ENCODE data around the gene ZNF230. TPM values are rescaled to one million over a fixed set of nuclear protein-coding genes. Genes with fewer than 3 reads are reported as not detected.

Gene ZNF230
- total and polyA plus RNA-seq, 4 donors, result 1.7 to 7.3 (median 4.9) TPM

GRCh38 chr19:44061038-44061437, 58.3 kb downstream of the ZNF230 start:
- DNase-seq (no peak), ATAC-seq (ENCODE audit: insufficient read depth, low FRiP score) (no peak)
- H3K9me3 ChIP-seq (ENCODE audit: control insufficient read depth in 4 of 4, insufficient read depth in 3 of 4, low read length in 3 of 4), result peaks cover 4 to 36% (median 11%) of the 10 kb centered on the region in 4 donors
- 91 to 97% methylated on average over 1 of the region's 1 CpG for WGBS, 2 donors
- H3K36me3 ChIP-seq (ENCODE audit: control insufficient read depth in 4 of 4, insufficient read depth in 4 of 4, low read length in 4 of 4), result peaks cover 31 to 77% (median 57%) of the 10 kb centered on the region in 4 donors
- H3K4me1 ChIP-seq (ENCODE audit: control insufficient read depth in 5 of 5, insufficient read depth in 5 of 5, low read length in 5 of 5), result no peaks in the 10 kb centered on the region
- no peak overlapping the region for H3K9ac ChIP-seq (ENCODE audit: insufficient read depth in 1 of 2, low read length in 2 of 2)
- no peak overlapping the region for H3K27ac ChIP-seq (ENCODE audit: low read depth in 1 of 2, low read length in 1 of 2)
- H3K27me3 ChIP-seq (ENCODE audit: control insufficient read depth in 3 of 3, insufficient read depth in 3 of 3, low read length in 2 of 3), result no peaks in the 10 kb centered on the region
- TF ChIP-seq CTCF (IDR thresholded peaks at IDR 0.05; ENCODE audit: control extremely low read depth, extremely low read depth), result no peak
- H3K4me3 ChIP-seq, result no peak overlapping the region

Small RNAs within 50 kb of the gene (small RNA-seq; reads per million reads assigned to genes)
- not detected for gene AC006213.5 (ENCODE audit: low replicate concordance)

Other genes with a start within 250 kb of the ZNF230 start
- 10 to 100 TPM; 23.5 to 55.9 TPM for gene SMG9, start 248.0 kb upstream of the ZNF230 start, total RNA-seq
- gene SMG9, start 248.0 kb upstream of the ZNF230 start, polyA plus RNA-seq, result 10 to 100 TPM; 29.0 to 30.2 TPM
- gene KCNN4, start 222.0 kb upstream of the ZNF230 start, total RNA-seq, result 10 to 100 TPM in 1 of 2 donors, 1 to 10 TPM in 1; 2.4 to 13.5 TPM
- gene KCNN4, start 222.0 kb upstream of the ZNF230 start, polyA plus RNA-seq, result 10 to 100 TPM; 11.9 to 31.7 TPM
- 1 to 10 TPM in 1 of 2 donors, under 1 TPM in 1; 0.51 to 8.1 TPM for gene LYPD5, start 200.5 kb upstream of the ZNF230 start, total RNA-seq
- 1 to 10 TPM; 2.4 to 3.3 TPM for gene LYPD5, start 200.5 kb upstream of the ZNF230 start, polyA plus RNA-seq
- 10 to 100 TPM in 1 of 2 donors, 1 to 10 TPM in 1; 6.1 to 34.2 TPM for gene ZNF283, start 175.6 kb upstream of the ZNF230 start, total RNA-seq
- 1 to 10 TPM; 1.6 to 2.5 TPM for gene ZNF283, start 175.6 kb upstream of the ZNF230 start, polyA plus RNA-seq
- gene ZNF404, start 119.0 kb upstream of the ZNF230 start, total RNA-seq, result 1 to 10 TPM; 1.1 to 2.8 TPM
- 1 to 10 TPM in 1 of 2 donors, under 1 TPM in 1; 0.80 to 2.9 TPM for gene ZNF404, start 119.0 kb upstream of the ZNF230 start, polyA plus RNA-seq
- gene ZNF45, start 67.7 kb upstream of the ZNF230 start, total RNA-seq, result 10 to 100 TPM in 1 of 2 donors, 1 to 10 TPM in 1; 9.9 to 20.6 TPM
- 1 to 10 TPM; 2.8 to 6.2 TPM for gene ZNF45, start 67.7 kb upstream of the ZNF230 start, polyA plus RNA-seq
- 10 to 100 TPM in 1 of 2 donors, 1 to 10 TPM in 1; 2.6 to 13.1 TPM for gene ZNF221, start 51.7 kb upstream of the ZNF230 start, total RNA-seq
- gene ZNF221, start 51.7 kb upstream of the ZNF230 start, polyA plus RNA-seq, result under 1 TPM; 0.71 to 0.81 TPM
- 1 to 10 TPM; 4.7 to 7.8 TPM for gene ZNF155, start 18.8 kb upstream of the ZNF230 start, total RNA-seq
- 1 to 10 TPM; 4.4 to 4.7 TPM for gene ZNF155, start 18.8 kb upstream of the ZNF230 start, polyA plus RNA-seq
- 1 to 10 TPM; 3.4 to 5.9 TPM for gene ZNF222, start 22.4 kb downstream of the ZNF230 start, total RNA-seq
- 1 to 10 TPM; 2.5 to 4.6 TPM for gene ZNF222, start 22.4 kb downstream of the ZNF230 start, polyA plus RNA-seq
- 1 to 10 TPM; 5.6 to 9.6 TPM for gene ZNF223, start 49.1 kb downstream of the ZNF230 start, total RNA-seq
- 1 to 10 TPM; 2.8 to 3.9 TPM for gene ZNF223, start 49.1 kb downstream of the ZNF230 start, polyA plus RNA-seq
- gene ZNF284, start 69.2 kb downstream of the ZNF230 start, total RNA-seq, result 1 to 10 TPM; 2.1 to 4.1 TPM
- 1 to 10 TPM in 1 of 2 donors, under 1 TPM in 1; 0.62 to 1.0 TPM for gene ZNF284, start 69.2 kb downstream of the ZNF230 start, polyA plus RNA-seq
- 10 to 100 TPM; 19.8 to 63.7 TPM for gene ZNF224, start 91.4 kb downstream of the ZNF230 start, total RNA-seq
- gene ZNF224, start 91.4 kb downstream of the ZNF230 start, polyA plus RNA-seq, result 10 to 100 TPM; 11.2 to 18.7 TPM
- 1 to 10 TPM; 3.6 to 9.8 TPM for gene ZNF225, start 110.4 kb downstream of the ZNF230 start, total RNA-seq
- 1 to 10 TPM; 1.4 TPM for gene ZNF225, start 110.4 kb downstream of the ZNF230 start, polyA plus RNA-seq
- gene ZNF234, start 138.6 kb downstream of the ZNF230 start, total RNA-seq, result 10 to 100 TPM in 1 of 2 donors, 1 to 10 TPM in 1; 9.7 to 16.2 TPM
- 1 to 10 TPM; 2.6 to 3.2 TPM for gene ZNF234, start 138.6 kb downstream of the ZNF230 start, polyA plus RNA-seq
- 10 to 100 TPM; 18.4 to 34.4 TPM for gene ZNF226, start 162.1 kb downstream of the ZNF230 start, total RNA-seq
- 10 to 100 TPM; 11.4 to 12.3 TPM for gene ZNF226, start 162.1 kb downstream of the ZNF230 start, polyA plus RNA-seq
- 10 to 100 TPM; 15.1 to 41.5 TPM for gene ZNF227, start 209.6 kb downstream of the ZNF230 start, total RNA-seq
- 1 to 10 TPM; 2.7 to 4.9 TPM for gene ZNF227, start 209.6 kb downstream of the ZNF230 start, polyA plus RNA-seq

Data from lung (tissue), 13 donors.